ENCODE data around the gene SPRYD3. TPM values are rescaled to one million over a fixed set of nuclear protein-coding genes. Genes with fewer than 3 reads are reported as not detected.

Gene SPRYD3
- total and polyA plus RNA-seq, 7 experiments from 2014 or later, result 33.0 to 57.6 (median 46.8) TPM

GRCh38 chr12:53068811-53069585 lies 10.2 kb downstream of the SPRYD3 start:
- intact Hi-C loops (cut with micrococcal nuclease), result loop anchor here in 1 of 2 donors (5.0 kb wide), 1 partner anchor 138 kb away; the partner anchor contains the start of gene ITGB7
- no peak overlapping the region for H3K4me3 Mint-ChIP-seq
- H3K9me3 Mint-ChIP-seq, result no peaks in the 10 kb centered on the region
- H3K9me3 ChIP-seq (ENCODE audit: control insufficient read depth in 2 of 3, low read length in 3 of 3), result no peaks in the 10 kb centered on the region
- peak overlapping the region in 3 of 9 donors; percentile 31 to 75 (median 48) for H3K27ac Mint-ChIP-seq
- no peak overlapping the region for H3K4me3 ChIP-seq (ENCODE audit: low read length)
- H3K4me1 ChIP-seq (ENCODE audit: control insufficient read depth in 2 of 2, insufficient read depth in 2 of 2, low read length in 2 of 2), result peaks cover 0 to 3% of the 10 kb centered on the region in 2 donors
- H3K4me1 Mint-ChIP-seq, result peaks cover 8 to 32% (median 21%) of the 10 kb centered on the region in 7 donors
- ATAC-seq (no peak), DNase-seq (no peak)
- no peaks in the 10 kb centered on the region for H3K27me3 ChIP-seq (ENCODE audit: control insufficient read depth in 2 of 2, insufficient read depth in 2 of 2, low read length in 2 of 2)
- POLR2A ChIA-PET, result interaction anchor here (1.6 to 4.6 kb wide), 2 partner anchors 12 to 30 kb away, joined by 3 to 20 read pairs; partner anchors contain the start of gene IGFBP6
- peaks cover 0 to 86% (median 12%) of the 10 kb centered on the region in 3 experiments for H3K36me3 ChIP-seq (ENCODE audit: control insufficient read depth in 2 of 3, insufficient read depth in 3 of 3, low read length in 3 of 3)
- CTCF ChIA-PET, result interaction anchor here (2.2 to 8.1 kb wide), 2 partner anchors 15 to 30 kb away, joined by 5 to 100 read pairs; partner anchors contain the start of gene IGFBP6
- no peak overlapping the region for H3K27ac ChIP-seq (ENCODE audit: low read depth, low read length)
- no peaks in the 10 kb centered on the region for H3K27me3 Mint-ChIP-seq
- peaks cover 0 to 32% (median 16%) of the 10 kb centered on the region in 5 donors for H3K36me3 Mint-ChIP-seq

- intact Hi-C loops (cut with micrococcal nuclease), result loop anchor here in 1 of 2 donors (2.0 to 5.0 kb wide), 2 partner anchors 21 to 139 kb away; partner anchors contain the start of gene ITGB7
- H3K9me3 ChIP-seq (ENCODE audit: control insufficient read depth in 2 of 3, low read length in 3 of 3), result no peaks in the 10 kb centered on the region
- POLR2A ChIA-PET, result interaction anchor here (1.0 to 4.6 kb wide), 3 partner anchors 13 to 30 kb away, joined by 3 to 20 read pairs (median 3); partner anchors contain the start of gene IGFBP6
- no peak overlapping the region for H3K27ac ChIP-seq (ENCODE audit: low read depth, low read length)
- H3K4me1 ChIP-seq (ENCODE audit: control insufficient read depth in 2 of 2, insufficient read depth in 2 of 2, low read length in 2 of 2), result peaks cover 0 to 3% of the 10 kb centered on the region in 2 donors
- CTCF ChIA-PET, result interaction anchor here (0.7 to 8.1 kb wide), 6 partner anchors 12 to 35 kb away, joined by 3 to 100 read pairs (median 18); partner anchors contain the start of genes IGFBP6, SOAT2 and SPRYD3
- no peak for DNase-seq
- H3K9me3 Mint-ChIP-seq, result no peaks in the 10 kb centered on the region
- H3K4me3 Mint-ChIP-seq, result no peak overlapping the region
- H3K27me3 Mint-ChIP-seq, result no peaks in the 10 kb centered on the region
- peaks cover 0 to 89% (median 12%) of the 10 kb centered on the region in 3 experiments for H3K36me3 ChIP-seq (ENCODE audit: control insufficient read depth in 2 of 3, insufficient read depth in 3 of 3, low read length in 3 of 3)
- H3K4me3 ChIP-seq (ENCODE audit: low read length), result no peak overlapping the region
- peaks cover 6 to 30% (median 18%) of the 10 kb centered on the region in 7 donors for H3K4me1 Mint-ChIP-seq
- peak overlapping the region in 3 of 9 donors; percentile 19 to 75 (median 59) for H3K27ac Mint-ChIP-seq
- no peak for ATAC-seq
- H3K36me3 Mint-ChIP-seq, result peaks cover 0 to 32% (median 15%) of the 10 kb centered on the region in 5 donors
- H3K27me3 ChIP-seq (ENCODE audit: control insufficient read depth in 2 of 2, insufficient read depth in 2 of 2, low read length in 2 of 2), result no peaks in the 10 kb centered on the region
Measured at GRCh38 chr12:53067993-53068770, 11.0 kb downstream of the SPRYD3 start.

DNA sequence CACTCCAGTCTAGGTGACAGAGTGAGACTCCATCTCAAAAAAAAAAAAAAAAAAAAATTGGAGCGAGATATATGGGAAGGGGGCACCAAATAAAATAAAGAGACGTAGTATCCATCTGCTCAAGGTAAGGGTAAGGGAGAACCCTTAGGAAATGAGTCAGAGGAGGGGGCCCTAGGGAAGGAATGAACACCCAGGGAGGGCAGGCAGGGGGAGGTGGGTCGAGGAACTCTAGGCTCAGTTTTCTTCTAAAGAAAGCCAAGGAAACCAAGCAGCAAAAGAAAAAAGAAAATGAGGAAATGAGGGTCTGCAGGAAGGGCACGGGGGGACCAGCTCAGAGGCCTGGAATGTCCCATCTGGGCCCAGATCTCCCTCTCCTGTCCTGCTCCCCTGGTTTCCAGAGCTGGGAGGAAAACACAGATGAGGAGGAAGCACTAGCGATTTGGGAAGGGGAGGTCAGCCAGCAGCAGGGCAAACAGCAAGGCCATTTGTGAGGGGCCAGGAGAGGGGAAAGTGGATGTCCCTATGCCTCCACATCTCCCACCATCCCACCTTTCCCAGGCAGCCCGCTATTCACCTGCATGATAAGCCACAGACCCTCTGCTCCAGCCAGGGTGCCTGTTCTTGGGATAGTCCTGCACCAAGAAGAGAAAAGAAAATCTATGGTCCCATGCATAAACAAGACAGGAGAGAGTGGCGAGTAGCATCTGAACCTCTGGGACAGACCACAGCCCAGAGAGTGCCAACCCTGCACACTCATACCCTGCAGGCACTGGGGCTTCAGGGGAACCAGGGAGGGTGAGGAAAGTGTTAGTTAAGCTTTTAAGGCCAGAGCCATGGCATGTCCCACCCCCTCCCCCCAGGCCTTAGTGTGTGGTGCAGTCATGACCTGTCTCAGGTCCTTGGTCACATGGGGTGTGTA lies 11.9 kb downstream of the SPRYD3 start:
- Mint-ChIP-seq H3K4me3 (no peak overlapping the region), H3K27me3 (no peaks in the 10 kb centered on the region), H3K4me1 (peaks cover 0 to 24% (median 15%) of the 10 kb centered on the region in 7 donors), H3K27ac (peak overlapping the region in 3 of 9 donors; percentile 4 to 59 (median 43)), H3K36me3 (peaks cover 0 to 28% (median 11%) of the 10 kb centered on the region in 5 donors), H3K9me3 (no peaks in the 10 kb centered on the region)
- H3K27ac ChIP-seq (ENCODE audit: low read depth, low read length), result no peak overlapping the region
- peaks cover 0 to 82% (median 12%) of the 10 kb centered on the region in 3 experiments for H3K36me3 ChIP-seq (ENCODE audit: control insufficient read depth in 2 of 3, insufficient read depth in 3 of 3, low read length in 3 of 3)
- no peaks in the 10 kb centered on the region for H3K9me3 ChIP-seq (ENCODE audit: control insufficient read depth in 2 of 3, low read length in 3 of 3)
- ChIA-PET CTCF (interaction anchor here (0.7 to 8.1 kb wide), 12 partner anchors 8 to 221 kb away, joined by 3 to 100 read pairs (median 7); partner anchors contain the start of genes IGFBP6, SOAT2 and SPRYD3), POLR2A (interaction anchor here (1.0 to 4.6 kb wide), 4 partner anchors 9 to 31 kb away, joined by 3 to 20 read pairs (median 3); partner anchors contain the start of gene IGFBP6)
- H3K4me1 ChIP-seq (ENCODE audit: control insufficient read depth in 2 of 2, insufficient read depth in 2 of 2, low read length in 2 of 2), result peaks cover 0 to 3% of the 10 kb centered on the region in 2 donors
- intact Hi-C loops (cut with micrococcal nuclease), result loop anchor here in 1 of 2 donors (2.0 to 5.0 kb wide), 2 partner anchors 21 to 140 kb away; partner anchors contain the start of gene ITGB7
- H3K4me3 ChIP-seq (ENCODE audit: low read length), result no peak overlapping the region
- no peak for DNase-seq
- ATAC-seq, result no peak
- no peaks in the 10 kb centered on the region for H3K27me3 ChIP-seq (ENCODE audit: control insufficient read depth in 2 of 2, insufficient read depth in 2 of 2, low read length in 2 of 2)

GRCh38 chr12:53065975-53066931 lies 12.9 kb downstream of the SPRYD3 start:
- Histone ChIP-seq H3K9me3 (ENCODE audit: control insufficient read depth in 2 of 3, low read length in 3 of 3) (no peaks in the 10 kb centered on the region), H3K36me3 (ENCODE audit: control insufficient read depth in 2 of 3, insufficient read depth in 3 of 3, low read length in 3 of 3) (peaks cover 0 to 73% (median 12%) of the 10 kb centered on the region in 3 experiments), H3K4me3 (ENCODE audit: low read length) (no peak overlapping the region), H3K27ac (ENCODE audit: low read depth, low read length) (no peak overlapping the region), H3K4me1 (ENCODE audit: control insufficient read depth in 2 of 2, insufficient read depth in 2 of 2, low read length in 2 of 2) (peaks cover 0 to 3% of the 10 kb centered on the region in 2 donors), H3K27me3 (ENCODE audit: control insufficient read depth in 2 of 2, insufficient read depth in 2 of 2, low read length in 2 of 2) (no peaks in the 10 kb centered on the region)
- H3K27ac Mint-ChIP-seq, result peak overlapping the region in 4 of 9 donors; percentile 26 to 74 (median 50)
- ChIA-PET CTCF (interaction anchor here (0.6 to 8.1 kb wide), 19 partner anchors 9 to 222 kb away, joined by 3 to 100 read pairs (median 3); partner anchors contain the start of genes IGFBP6, SOAT2 and SPRYD3), POLR2A (interaction anchor here (1.2 to 4.6 kb wide), 6 partner anchors 9 to 36 kb away, joined by 3 to 20 read pairs (median 4); partner anchors contain the start of genes IGFBP6 and SPRYD3)
- intact Hi-C loops (cut with micrococcal nuclease), result loop anchor here (1.0 to 5.0 kb wide), 9 partner anchors 12 to 279 kb away; partner anchors contain the start of genes SPRYD3 (in 2 of the 2), ITGB7 (in 1 of the 2) and SOAT2 (in 1 of the 2)
- no peak overlapping the region for H3K4me3 Mint-ChIP-seq
- no peaks in the 10 kb centered on the region for H3K27me3 Mint-ChIP-seq
- peak; percentile 36 to 72 (median 51) for DNase-seq
- ATAC-seq, result peak; percentile 80
- peaks cover 0 to 21% (median 7%) of the 10 kb centered on the region in 5 donors for H3K36me3 Mint-ChIP-seq
- peaks cover 0 to 21% (median 11%) of the 10 kb centered on the region in 7 donors for H3K4me1 Mint-ChIP-seq
- H3K9me3 Mint-ChIP-seq, result no peaks in the 10 kb centered on the region

All from naive thymus-derived CD4-positive, alpha-beta T cell (primary cell).